Suppressor macrophage (primary cell): ENCODE measurements around the gene CFAP97.
"Not testable (repeated sequence)": the region's sequence is repeated elsewhere in the genome, so short reads cannot be mapped to it uniquely, and the experiment has no call there.

Experiments used
- DNase-seq, 4 experiments: peaks; one replicate each; pipeline ENCODE4 v3.0.0-alpha.2; 2020 to 2022

Gene CFAP97

GRCh38 chr4:185138161-185138560 lies 65.6 kb downstream of the CFAP97 start:
- no peak for DNase-seq

DNA sequence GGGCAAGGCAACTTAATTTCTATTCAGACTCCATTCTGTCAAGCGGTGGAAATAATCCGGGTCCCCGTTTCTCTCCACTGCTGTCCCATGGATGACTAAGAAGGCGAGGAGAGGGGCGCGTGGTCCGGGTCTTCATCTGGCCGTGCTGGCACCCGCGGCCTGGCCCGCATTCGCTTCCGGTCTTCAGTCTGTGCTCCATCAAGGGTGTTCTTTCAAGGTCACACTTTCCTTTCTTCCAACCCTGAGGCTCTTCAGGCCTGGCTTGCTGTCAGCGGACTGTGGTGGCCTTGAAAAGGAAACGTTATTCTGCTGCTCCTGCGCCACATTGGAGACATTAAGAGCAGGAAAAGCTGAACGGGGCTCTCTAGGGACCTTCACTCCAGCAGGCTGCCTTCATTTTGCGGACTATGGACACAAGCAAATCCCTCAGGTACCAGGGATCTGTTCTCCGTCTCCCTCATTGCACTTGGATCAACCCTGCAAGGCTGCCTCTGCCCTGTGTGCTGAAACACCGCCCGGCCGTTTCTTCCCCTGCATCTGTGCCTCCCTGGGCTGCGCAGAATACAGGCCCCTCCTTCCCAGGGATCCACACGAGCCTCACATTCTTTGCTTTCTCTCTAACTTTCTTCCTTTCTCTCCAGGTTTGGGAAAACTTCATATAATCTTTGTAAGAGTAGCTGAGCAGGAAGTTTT lies 66.4 kb downstream of the CFAP97 start:
- DNase-seq, result no peak

- DNase-seq, result peak; percentile 31 to 79 (median 56)
Observed at GRCh38 chr4:185134307-185134869, 69.4 kb downstream of the CFAP97 start.

DNA sequence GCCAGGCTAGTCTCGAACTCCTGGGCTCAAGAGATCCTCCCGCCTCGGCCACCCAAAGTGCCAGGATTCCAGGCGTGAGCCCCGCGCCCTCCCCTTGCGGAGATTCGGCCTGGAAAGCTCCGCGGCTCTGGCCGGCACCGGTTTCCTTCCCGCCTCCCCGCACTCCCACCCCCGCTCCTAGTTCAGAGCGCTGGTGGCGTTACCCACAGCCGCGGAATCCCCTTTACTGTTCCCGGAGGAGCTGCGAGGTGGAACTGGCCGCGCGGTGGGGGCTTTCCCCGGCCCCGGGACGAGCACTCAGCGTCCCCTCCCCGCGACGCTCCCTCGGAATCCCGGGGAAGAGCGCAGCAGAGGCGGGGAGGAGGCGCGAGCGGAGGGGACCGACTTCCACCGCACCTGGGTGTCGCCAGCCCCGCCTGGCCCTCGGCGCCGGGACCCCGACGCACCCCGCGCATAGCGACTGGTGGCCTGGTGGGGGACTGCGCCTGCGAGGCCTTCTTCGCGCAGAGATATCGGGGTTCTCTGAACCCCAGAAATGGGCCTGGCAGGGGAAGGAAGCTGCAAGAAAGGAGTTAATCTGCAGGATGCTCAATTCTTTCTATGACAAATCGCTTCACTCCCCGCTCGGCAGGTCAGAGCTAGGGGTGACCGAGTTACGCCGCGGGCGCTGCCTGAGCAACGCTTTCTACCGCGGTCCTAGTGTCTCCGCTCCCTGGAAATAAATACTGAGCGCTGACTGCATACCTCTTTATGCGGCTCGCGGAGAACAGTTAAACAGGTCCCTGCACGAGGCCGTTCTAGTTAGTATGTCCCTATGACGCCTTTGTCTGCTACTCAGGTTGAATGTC lies 75.3 kb downstream of the CFAP97 start:
- peak in 2 of 4 experiments; percentile 11 to 26 for DNase-seq

DNA sequence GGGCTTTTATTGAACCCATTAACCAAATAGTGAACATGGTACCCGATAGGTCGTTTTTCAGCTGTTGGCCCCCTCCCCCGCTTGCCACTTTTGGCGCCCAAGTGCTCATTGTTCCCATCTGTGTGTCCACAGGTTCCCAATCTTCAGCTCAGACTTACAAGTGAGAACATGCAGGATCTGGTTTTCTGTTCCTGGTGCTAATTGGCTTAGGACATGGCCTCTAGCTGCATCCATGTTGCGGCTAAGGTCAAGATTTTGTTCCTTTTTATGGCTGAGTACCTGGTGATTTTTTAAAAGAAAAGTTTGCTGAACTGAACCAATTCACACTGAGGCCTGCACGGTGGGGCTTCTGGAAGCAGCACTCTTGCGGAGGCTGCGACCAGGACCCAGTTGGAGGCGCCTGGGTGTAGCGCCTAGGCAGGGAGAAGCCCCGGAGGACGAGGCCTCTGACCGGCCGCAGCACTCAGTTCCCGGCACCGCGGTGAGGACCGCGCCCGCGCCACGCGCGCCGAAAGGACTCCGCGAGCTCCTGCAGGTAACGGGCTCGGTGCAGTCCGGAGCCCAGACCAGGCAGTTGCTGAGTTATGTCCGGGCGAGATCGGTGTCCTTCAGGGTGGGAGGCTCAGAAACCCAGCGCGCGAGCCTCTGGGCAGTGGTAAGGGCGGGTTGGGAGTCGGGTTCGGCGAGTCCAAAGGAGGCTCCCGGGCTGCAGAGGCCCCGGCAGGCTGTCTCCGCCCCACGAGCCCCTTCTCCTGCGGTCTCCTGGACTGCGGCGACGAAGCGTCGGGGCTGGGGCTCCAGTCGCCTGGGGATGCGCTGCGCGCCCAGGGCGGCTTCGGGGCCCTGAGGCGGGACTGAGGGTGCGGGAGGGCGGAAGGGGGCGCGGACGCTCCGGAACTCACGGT lies 76.5 kb downstream of the CFAP97 start:
- peak in 2 of 4 experiments; percentile 6 to 18 for DNase-seq

GRCh38 chr4:185124006-185124405 lies 79.8 kb downstream of the CFAP97 start:
- DNase-seq, result no peak

DNA sequence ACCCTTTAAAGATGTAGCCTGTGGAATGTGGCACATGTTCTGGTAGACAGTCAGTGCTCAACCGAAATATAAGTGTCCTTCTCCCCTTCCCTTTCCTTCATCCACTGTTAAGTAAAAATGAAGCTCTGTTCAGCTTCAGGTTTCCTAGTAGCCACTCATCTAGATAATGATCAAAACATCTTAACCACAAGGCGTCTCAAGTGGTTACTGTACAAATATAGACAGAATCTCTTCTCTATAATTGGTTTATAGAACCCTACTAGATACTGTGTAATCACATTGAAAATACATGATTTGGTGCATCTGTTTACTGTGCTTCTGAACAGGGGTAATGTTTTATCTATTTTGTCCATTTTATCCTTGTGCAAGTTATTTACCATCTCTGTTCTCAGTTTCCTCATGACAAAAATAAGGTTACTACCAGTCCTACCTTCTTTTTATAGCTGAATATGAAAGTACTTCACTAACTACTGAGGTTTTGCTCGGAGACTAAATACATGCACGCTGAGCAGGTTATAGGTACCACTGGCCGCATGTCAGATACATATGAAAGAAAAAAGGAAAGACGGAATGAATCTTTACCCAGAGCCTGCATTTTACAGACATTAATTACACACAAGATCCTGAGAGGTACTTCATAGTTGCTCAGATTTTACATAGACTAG lies 81.0 kb downstream of the CFAP97 start:
- no peak for DNase-seq

- no peak for DNase-seq
Observed at GRCh38 chr4:185120631-185120946, 83.2 kb downstream of the CFAP97 start.

DNA sequence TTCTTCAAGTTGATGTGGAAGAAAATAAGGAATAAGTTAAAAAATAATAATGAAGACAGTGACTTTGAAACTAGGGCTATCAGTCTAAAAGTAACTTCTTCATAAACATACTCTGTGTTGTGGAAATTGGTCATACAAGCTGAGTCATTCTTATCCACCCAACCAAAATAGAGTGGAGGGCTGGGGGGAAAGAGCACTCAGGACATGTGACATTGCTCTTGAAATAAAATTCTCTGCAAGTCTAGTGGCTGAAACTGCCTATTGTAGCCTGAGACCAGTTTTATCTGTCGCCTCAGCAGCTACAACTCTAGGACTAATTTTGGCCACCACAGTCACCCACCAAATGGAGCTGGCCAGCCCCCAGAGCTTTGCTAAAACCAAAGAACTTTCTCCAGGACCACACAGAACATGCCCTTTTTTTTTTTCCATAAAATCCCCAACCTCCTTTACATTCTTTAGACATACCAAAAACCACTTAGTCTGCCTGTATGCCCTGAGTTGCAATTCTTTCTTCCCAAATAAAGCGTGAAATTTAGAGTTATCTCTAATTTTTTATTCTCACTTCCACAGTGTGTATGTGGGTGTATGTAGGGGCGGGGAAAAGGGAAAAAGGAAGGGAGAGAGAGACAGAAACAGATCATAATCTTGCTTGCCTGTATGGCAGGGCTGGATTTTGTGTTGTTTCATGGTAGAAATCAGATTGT lies 83.7 kb downstream of the CFAP97 start:
- DNase-seq, result peak in 2 of 4 experiments; percentile 22 to 43

GRCh38 chr4:185119467-185119866 lies 84.3 kb downstream of the CFAP97 start:
- not testable (repeated sequence) for DNase-seq

- DNase-seq, result no peak
Observed at GRCh38 chr4:185118876-185119275, 84.9 kb downstream of the CFAP97 start.

- no peak for DNase-seq
Observed at GRCh38 chr4:185117300-185117934, 86.4 kb downstream of the CFAP97 start.

- no peak for DNase-seq
Observed at GRCh38 chr4:185115827-185116232, 88.0 kb downstream of the CFAP97 start.

GRCh38 chr4:185113340-185113739 lies 90.5 kb downstream of the CFAP97 start:
- no peak for DNase-seq

DNA sequence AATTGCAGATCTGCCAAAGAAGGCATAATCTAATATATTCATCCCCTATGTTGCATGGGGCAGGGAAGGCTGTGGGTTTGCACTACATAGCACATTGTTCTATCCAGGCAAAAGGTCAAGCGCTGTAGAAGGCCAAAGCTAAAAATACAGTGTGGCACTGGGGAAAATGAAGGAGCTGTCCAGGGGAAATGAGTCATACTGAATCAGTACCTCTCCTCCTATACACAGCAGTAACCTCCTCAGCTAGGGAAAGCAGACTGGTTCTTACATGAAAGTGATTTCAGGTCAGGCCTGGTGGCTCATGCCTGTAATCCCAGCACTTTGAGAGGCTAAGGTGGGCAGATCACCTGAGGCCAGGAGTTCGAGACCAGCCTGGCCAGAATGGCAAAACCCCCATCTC lies 91.7 kb downstream of the CFAP97 start:
- DNase-seq, result peak; percentile 49 to 76 (median 60)

DNA sequence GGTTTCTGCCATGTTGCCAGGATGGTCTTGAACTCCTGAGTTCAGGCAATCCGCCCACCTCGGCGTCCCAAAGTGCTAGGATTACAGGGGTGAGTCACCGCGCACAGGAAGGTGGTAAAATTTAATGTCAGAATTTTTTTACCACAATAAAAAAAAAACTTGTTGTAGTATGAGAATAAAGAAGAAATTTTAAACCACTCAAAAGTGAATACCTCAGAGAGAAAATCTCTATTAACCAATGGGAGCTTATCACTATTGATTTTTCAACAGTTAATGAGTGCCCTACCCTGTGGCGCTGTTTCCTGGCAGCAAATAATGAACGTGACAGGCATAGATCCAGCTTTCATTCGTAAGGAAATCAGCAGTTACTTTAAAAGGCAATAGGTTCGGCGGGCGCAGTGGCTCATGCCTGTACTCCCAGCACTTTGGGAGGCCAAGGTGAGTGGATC lies 93.4 kb downstream of the CFAP97 start:
- DNase-seq, result no peak

- DNase-seq, result no peak
Observed at GRCh38 chr4:185109736-185110135, 94.1 kb downstream of the CFAP97 start.
